GM23338 (cell line): ENCODE measurements around the gene PPP1CA. TPM values are rescaled to one million over a fixed set of nuclear protein-coding genes. Genes with fewer than 3 reads are reported as not detected.

Experiments
- ATAC-seq: fragments of 200-7000 bp; cut with Tn5 transposase; 3 replicates; pipeline ENCODE4 v1.9.1; 2020
- DNase-seq: peaks from one replicate; pipeline ENCODE4 v3.0.0-alpha.2; 2015; ENCODE audit warnings: low spot score
- H2AFZ ChIP-seq: fragments of 200-600 bp; sonication (generic); 2 replicates; pipeline ENCODE4 v1.8.0; 2016; ENCODE audit warnings: antibody characterized with exemption, mild to moderate bottlenecking, moderate library complexity
- H3F3A ChIP-seq: fragments of 200-600 bp; sonication (generic); replicated peaks from 2 replicates; pipeline ENCODE4 v1.8.0; 2017; ENCODE audit warnings: antibody characterized with exemption, mixed run types, low read depth
- H3K27ac ChIP-seq: fragments of 200-600 bp; sonication (generic); 2 replicates; pipeline ENCODE4 v1.6.1; 2016; ENCODE audit warnings: low read depth
- H3K27me3 ChIP-seq: fragments of 200-600 bp; sonication (generic); 2 replicates; pipeline ENCODE4 v1.8.0; 2016; ENCODE audit warnings: mild to moderate bottlenecking, mixed run types, moderate library complexity; ENCODE audit not compliant: insufficient read depth
- H3K36me3 ChIP-seq: fragments of 200-600 bp; sonication (generic); 2 replicates; pipeline ENCODE4 v1.8.0; 2016; ENCODE audit warnings: mild to moderate bottlenecking; ENCODE audit not compliant: insufficient read depth
- H3K4me1 ChIP-seq: fragments of 200-600 bp; sonication (generic); 2 replicates; pipeline ENCODE4 v1.8.0; 2016; ENCODE audit warnings: mild to moderate bottlenecking, moderate library complexity; ENCODE audit not compliant: insufficient read depth
- H3K4me2 ChIP-seq: fragments of 200-600 bp; sonication (generic); 2 replicates; pipeline ENCODE4 v1.7.1; 2017; ENCODE audit warnings: mixed run types
- H3K4me3 ChIP-seq: fragments of 200-600 bp; sonication (generic); 2 replicates; pipeline ENCODE4 v1.6.1; 2016; ENCODE audit warnings: mixed run types
- H3K79me2 ChIP-seq: fragments of 200-600 bp; sonication (generic); replicated peaks from 2 replicates; pipeline ENCODE4 v1.8.0; 2017; ENCODE audit warnings: mild to moderate bottlenecking; ENCODE audit not compliant: insufficient read depth
- H3K9me2 ChIP-seq: fragments of 200-600 bp; sonication (generic); 2 replicates; pipeline ENCODE4 v1.8.0; 2017; ENCODE audit not compliant: insufficient read depth
- H4K20me1 ChIP-seq: fragments of 200-600 bp; sonication (generic); replicated peaks from 2 replicates; pipeline ENCODE4 v1.8.0; 2017; ENCODE audit warnings: mild to moderate bottlenecking; ENCODE audit not compliant: insufficient read depth
- H3K27ac Mint-ChIP-seq: 2 replicates; pipeline ENCODE4 v1.8.0; 2020; ENCODE audit warnings: inconsistent platforms, mild to moderate bottlenecking, moderate library complexity, mixed read lengths
- H3K27me3 Mint-ChIP-seq: 3 replicates; pipeline ENCODE4 v1.8.0; 2022; ENCODE audit warnings: low read depth, mild to moderate bottlenecking, moderate library complexity, mixed read lengths, inconsistent platforms; ENCODE audit not compliant: insufficient read depth, poor library complexity
- H3K36me3 Mint-ChIP-seq: 3 replicates; pipeline ENCODE4 v1.8.0; 2021; ENCODE audit warnings: low read depth, mild to moderate bottlenecking, inconsistent platforms, moderate library complexity, mixed read lengths
- H3K4me1 Mint-ChIP-seq: 3 replicates; pipeline ENCODE4 v1.8.0; 2020; ENCODE audit warnings: mild to moderate bottlenecking, inconsistent platforms, mixed read lengths
- H3K4me3 Mint-ChIP-seq: 3 replicates; pipeline ENCODE4 v1.8.0; 2021; ENCODE audit warnings: moderate library complexity, mild to moderate bottlenecking, inconsistent platforms, mixed read lengths
- H3K9me3 Mint-ChIP-seq: 3 replicates; pipeline ENCODE4 v1.8.0; 2020; ENCODE audit warnings: moderate library complexity, mild to moderate bottlenecking, inconsistent platforms, mixed read lengths
- EZH2 ChIP-seq: fragments of 200-600 bp; sonication (generic); IDR thresholded peaks from one replicate; pipeline ENCODE4 v1.8.0; 2017; ENCODE audit warnings: antibody characterized with exemption, mild to moderate bottlenecking, low read depth; ENCODE audit not compliant: unreplicated experiment
- EZH2phosphoT487 ChIP-seq: fragments of 200-600 bp; sonication (generic); IDR thresholded peaks from one replicate; pipeline ENCODE4 v1.8.1; 2018; ENCODE audit warnings: antibody characterized with exemption; ENCODE audit not compliant: unreplicated experiment
- JUNB ChIP-seq: IDR thresholded peaks from one replicate; pipeline ENCODE4 v1.6.1; 2016; ENCODE audit warnings: antibody characterized with exemption; ENCODE audit not compliant: unreplicated experiment
- NANOG ChIP-seq: IDR thresholded peaks from 2 replicates; pipeline ENCODE4 v1.6.1; 2016; ENCODE audit warnings: antibody characterized with exemption, borderline replicate concordance
- POLR2AphosphoS5 ChIP-seq: IDR thresholded peaks from 2 replicates; pipeline ENCODE4 v1.6.1; 2016; ENCODE audit warnings: antibody characterized with exemption, low read depth
- ZNF331 ChIP-seq: fragments of 250-450 bp; sonication (Bioruptor Pico); IDR thresholded peaks from 2 replicates; pipeline ENCODE4 v1.5.0; 2020; ENCODE audit warnings: low read depth, mild to moderate bottlenecking, moderate library complexity
- ZNF462 ChIP-seq: fragments of 250-450 bp; sonication (Bioruptor Pico); IDR thresholded peaks from 2 replicates; pipeline ENCODE4 v1.5.0; 2020; ENCODE audit warnings: mild to moderate bottlenecking, moderate library complexity
- polyA plus RNA-seq: library from polyadenylated mRNA; unstranded; fragments of >200 nt; fragmentation: Nextera tagmentation; extraction: Ambion mirVana; gene quantifications from 2 replicates; pipeline ENCODE4 v1.2.1, GENCODE V29; 2016
- total RNA-seq: library from RNA; depleted of rRNA; stranded (reverse); fragments of >200 nt; shearing (Covaris generic); gene quantifications from 2 replicates; pipeline ENCODE4 v1.2.3, GENCODE V29; 2014
- TF ChIP-seq, protein P1 (sequence below), 2 experiments: fragments of 200-600 bp in 1 of 2; sonication (generic) in 1 of 2; conservative IDR thresholded peaks; 2 replicates each; pipeline versions ENCODE4 v1.5.1 to v1.6.1; 2016 to 2017; ENCODE audit warnings: antibody characterized with exemption in 2 of 2, low read depth in 2 of 2, mild to moderate bottlenecking in 2 of 2, moderate library complexity in 1 of 2

PPP1CA gene
- total and polyA plus RNA-seq, 2 experiments from 2014 or later = 217 to 237 TPM

GRCh38 chr11:67408437-67409200 is 7.0 kb upstream of the PPP1CA start (continued):
- no peak for TF ChIP-seq ZNF462 (CRISPR knock-in tag)

GRCh38 chr11:67407688-67408163 is 6.1 kb upstream of the PPP1CA start:
- no peak overlapping the region for H3K4me2 ChIP-seq
- H3K36me3 Mint-ChIP-seq = no peaks in the 10 kb centered on the region
- no peaks in the 10 kb centered on the region for H3K9me2 ChIP-seq
- no peak overlapping the region for H3K27ac Mint-ChIP-seq
- no peak overlapping the region for H3K27ac ChIP-seq
- no peaks in the 10 kb centered on the region for H3F3A ChIP-seq
- H4K20me1 ChIP-seq = no peaks in the 10 kb centered on the region
- H3K9me3 Mint-ChIP-seq = no peaks in the 10 kb centered on the region
- no peak for ATAC-seq
- peaks cover 30% of the 10 kb centered on the region for H3K27me3 Mint-ChIP-seq
- H3K4me1 ChIP-seq = peaks cover 4% of the 10 kb centered on the region; the same call in 1 of the 2 replicates
- peaks cover 21% of the 10 kb centered on the region for H3K4me1 Mint-ChIP-seq
- H3K27me3 ChIP-seq = no peaks in the 10 kb centered on the region
- H2AFZ ChIP-seq = no peak overlapping the region
- DNase-seq = no peak
- H3K79me2 ChIP-seq = no peaks in the 10 kb centered on the region
- no peaks in the 10 kb centered on the region for H3K36me3 ChIP-seq
- TF ChIP-seq ZNF331 (CRISPR knock-in tag) (no peak), JUNB (no peak), EZH2 (no peak), EZH2phosphoT487 (no peak), NANOG (no peak), POLR2AphosphoS5 (no peak)
- TF ChIP-seq, protein P1, sequence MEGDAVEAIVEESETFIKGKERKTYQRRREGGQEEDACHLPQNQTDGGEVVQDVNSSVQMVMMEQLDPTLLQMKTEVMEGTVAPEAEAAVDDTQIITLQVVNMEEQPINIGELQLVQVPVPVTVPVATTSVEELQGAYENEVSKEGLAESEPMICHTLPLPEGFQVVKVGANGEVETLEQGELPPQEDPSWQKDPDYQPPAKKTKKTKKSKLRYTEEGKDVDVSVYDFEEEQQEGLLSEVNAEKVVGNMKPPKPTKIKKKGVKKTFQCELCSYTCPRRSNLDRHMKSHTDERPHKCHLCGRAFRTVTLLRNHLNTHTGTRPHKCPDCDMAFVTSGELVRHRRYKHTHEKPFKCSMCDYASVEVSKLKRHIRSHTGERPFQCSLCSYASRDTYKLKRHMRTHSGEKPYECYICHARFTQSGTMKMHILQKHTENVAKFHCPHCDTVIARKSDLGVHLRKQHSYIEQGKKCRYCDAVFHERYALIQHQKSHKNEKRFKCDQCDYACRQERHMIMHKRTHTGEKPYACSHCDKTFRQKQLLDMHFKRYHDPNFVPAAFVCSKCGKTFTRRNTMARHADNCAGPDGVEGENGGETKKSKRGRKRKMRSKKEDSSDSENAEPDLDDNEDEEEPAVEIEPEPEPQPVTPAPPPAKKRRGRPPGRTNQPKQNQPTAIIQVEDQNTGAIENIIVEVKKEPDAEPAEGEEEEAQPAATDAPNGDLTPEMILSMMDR (conservative IDR thresholded peaks at IDR 0.05; ENCODE audit: low read depth in 2 of 2) = no peak
- H3K4me3 ChIP-seq = no peak overlapping the region
- H3K4me3 Mint-ChIP-seq = no peak overlapping the region
